HuH-7.5 (cell line): Measurements from ENCODE around the gene CTNNA3.

Experiments used
- DNase-seq: peaks from one replicate; pipeline ENCODE4 v3.0.0; 2011; ENCODE audit warnings: low spot score

CTNNA3 gene

DNA sequence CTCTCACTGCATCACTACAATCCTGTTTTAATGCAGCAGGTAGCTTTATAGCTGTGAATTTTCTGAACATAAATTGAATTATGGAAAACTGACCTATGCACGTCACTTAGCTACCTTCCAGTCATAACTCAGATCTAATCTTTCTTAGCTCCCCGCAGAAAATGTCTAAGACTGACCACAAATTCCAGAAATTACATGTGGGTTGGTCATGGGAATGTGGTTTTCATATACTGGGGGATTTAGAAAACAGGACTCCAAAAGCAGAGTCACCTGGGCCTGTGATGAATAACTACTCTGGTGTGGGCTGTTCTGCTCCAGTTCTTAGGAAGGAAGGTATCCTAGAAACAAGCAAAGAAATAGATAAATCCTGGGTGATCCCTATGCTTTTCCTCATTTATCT lies 948.5 kb downstream of the CTNNA3 start:
- no peak for DNase-seq

DNA sequence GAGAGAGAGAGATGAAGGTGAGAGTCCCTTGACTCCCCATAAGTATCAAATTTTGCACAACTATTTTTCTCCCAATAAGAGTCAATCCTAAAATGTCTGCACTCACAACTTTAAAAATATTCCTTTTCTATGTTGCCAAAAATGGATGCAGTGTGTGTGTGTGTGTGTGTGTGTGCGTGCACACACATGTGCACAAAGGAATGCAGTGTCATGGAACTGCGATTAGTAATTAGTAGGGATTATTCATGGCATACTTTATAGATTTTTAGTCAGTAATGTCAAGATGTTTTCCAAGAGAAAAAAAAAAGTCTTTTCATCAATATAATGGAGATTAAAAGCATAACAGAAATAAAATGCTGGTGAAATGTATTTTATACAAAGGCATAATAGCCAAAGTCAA lies 949.3 kb downstream of the CTNNA3 start:
- no peak for DNase-seq

DNA sequence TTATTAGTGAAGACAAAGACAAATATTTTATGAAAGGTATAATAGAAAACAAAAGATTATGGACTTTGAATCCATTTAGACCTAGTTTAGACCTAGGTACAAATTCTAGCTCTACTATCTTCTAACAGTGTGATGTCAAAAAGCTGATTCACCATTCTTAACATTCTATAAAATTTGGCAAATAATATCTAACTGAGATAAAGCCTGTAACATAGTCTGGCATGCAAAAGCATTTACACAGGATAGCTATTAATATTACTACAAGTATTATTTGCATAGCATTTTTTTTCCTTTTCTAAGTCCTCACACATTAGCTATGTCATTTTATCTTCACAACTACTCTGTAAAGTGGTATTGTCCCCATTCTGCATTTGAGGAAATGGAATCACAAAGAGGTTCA lies 949.7 kb downstream of the CTNNA3 start:
- no peak for DNase-seq

DNA sequence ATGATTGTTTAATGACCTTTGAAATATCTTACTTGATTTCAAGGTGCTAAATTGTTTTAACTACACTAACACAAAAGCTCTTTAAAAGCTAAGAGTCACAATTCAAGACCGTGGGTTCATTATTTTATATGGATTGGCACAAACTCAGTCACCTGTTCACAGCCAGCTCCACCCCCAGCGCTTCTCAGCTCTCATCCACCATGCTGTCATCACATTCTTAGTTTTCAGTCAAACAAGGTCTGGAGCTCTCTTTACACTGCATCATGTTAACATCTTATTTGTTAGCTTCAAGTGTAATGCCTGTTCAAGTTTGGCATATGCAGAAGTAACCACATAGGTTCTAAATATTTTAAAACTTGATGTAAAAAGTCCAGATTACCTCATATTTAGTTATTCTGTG lies 951.1 kb downstream of the CTNNA3 start:
- DNase-seq: no peak

- no peak for DNase-seq
Measured at GRCh38 chr10:66737241-66737640, 958.8 kb downstream of the CTNNA3 start.

- DNase-seq: no peak
Measured at GRCh38 chr10:66723608-66724400, 972.2 kb downstream of the CTNNA3 start.

- DNase-seq: no peak
Measured at GRCh38 chr10:66719483-66719882, 976.5 kb downstream of the CTNNA3 start.

DNA sequence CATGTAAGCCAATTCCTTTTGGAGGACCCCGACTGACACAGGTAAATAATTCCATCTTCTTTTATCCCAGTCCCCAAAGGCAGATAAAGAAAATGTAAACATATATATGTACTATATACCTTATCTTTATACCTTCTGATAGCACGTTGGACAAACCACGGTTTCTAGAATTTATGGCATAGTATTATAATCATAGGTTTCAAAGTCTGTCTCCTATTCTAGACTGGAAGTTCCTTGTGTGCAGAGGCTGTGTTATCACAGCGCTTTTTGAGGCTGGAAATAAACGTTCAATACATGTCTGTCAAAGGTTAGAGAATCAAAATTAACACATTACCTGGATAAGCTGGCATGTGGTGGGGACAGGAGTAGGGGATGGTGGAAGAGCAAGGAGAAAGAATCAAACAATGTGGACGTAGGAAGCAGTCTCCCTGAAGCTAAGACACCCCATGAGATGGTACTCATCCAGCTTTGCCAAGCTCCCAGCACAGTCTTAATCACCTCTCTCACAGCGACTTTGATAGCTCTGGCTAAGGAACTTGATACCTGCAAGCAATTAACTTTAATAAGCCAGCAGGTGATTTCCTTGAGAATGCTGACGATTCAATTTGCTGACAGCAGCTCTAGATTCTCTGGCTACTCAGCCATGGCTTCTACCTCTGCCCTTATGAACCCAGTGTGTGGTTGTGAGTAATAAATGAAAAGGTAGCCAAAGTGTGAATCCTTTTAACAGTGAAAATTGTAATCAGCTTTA lies 978.6 kb downstream of the CTNNA3 start:
- DNase-seq: no peak

- no peak for DNase-seq
Measured at GRCh38 chr10:66714741-66715140, 981.3 kb downstream of the CTNNA3 start.

- no peak for DNase-seq
Measured at GRCh38 chr10:66713387-66713786, 982.6 kb downstream of the CTNNA3 start.

- DNase-seq: no peak
Measured at GRCh38 chr10:66698069-66698468, 997.9 kb downstream of the CTNNA3 start.

GRCh38 chr10:66695046-66695445 lies 1000.9 kb downstream of the CTNNA3 start:
- no peak for DNase-seq

- DNase-seq: no peak
Measured at GRCh38 chr10:66684581-66684980, 1011.4 kb downstream of the CTNNA3 start.

GRCh38 chr10:66680886-66681285 lies 1015.1 kb downstream of the CTNNA3 start:
- no peak for DNase-seq

DNA sequence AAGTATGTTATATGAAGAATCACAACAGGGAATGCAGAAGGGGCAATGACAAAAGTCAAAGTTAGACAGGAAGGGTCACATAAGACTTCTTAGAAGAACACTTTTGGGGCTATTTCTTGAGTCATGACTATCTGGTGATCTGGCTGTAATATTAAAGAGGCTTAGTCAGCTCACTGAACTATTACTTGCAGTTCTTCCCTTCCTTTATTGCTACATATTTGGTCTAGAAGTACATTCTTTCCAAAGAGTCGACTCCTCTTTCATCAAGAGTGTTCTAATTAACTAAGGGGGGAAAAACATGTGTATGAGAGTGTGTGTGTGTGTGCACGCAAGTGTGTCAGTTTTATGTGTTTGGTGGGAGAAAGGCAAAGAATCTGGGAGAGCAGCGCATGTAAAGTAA lies 1017.5 kb downstream of the CTNNA3 start:
- no peak for DNase-seq

GRCh38 chr10:66673071-66673470 lies 1022.9 kb downstream of the CTNNA3 start:
- no peak for DNase-seq

- no peak for DNase-seq
Measured at GRCh38 chr10:66671562-66671961, 1024.4 kb downstream of the CTNNA3 start.

GRCh38 chr10:66671064-66671463 lies 1024.9 kb downstream of the CTNNA3 start:
- DNase-seq: no peak

DNA sequence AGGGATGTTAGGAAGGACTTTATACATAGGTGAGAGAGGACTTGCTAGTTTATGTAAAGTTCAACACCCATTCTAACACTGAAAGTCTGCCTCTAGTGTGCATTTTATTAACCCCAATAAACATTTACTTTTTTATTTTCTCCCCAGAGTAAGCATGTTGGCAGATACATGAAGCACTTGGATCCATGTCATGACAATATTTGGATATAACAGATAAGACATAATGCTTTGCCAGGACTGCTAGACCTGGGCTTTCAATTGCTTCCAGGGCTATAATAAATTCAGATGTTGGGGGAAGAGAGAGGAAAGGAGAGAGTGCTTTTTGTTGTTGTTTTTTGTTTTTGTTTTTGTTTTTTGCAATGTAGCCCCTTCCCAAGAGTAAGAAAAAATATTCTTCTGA lies 1039.5 kb downstream of the CTNNA3 start:
- no peak for DNase-seq

DNA sequence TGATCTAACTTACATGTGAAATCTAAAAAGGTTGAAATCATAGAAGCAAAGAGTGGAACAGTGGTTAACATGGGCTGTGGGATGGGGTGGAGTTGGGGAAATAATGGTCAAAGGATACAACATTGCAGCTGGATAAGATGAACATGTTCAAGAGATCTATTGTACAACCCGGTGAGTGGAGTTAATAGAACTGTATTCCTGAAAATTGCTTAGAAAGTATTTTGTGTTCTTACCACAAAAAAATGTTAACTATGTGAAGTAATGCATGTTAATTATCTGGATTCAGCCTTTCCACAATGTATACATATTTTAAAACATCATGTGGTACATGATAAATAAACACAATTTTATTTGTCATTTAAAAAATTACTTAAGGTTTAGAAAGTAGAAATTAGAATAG lies 1041.1 kb downstream of the CTNNA3 start:
- DNase-seq: no peak

DNA sequence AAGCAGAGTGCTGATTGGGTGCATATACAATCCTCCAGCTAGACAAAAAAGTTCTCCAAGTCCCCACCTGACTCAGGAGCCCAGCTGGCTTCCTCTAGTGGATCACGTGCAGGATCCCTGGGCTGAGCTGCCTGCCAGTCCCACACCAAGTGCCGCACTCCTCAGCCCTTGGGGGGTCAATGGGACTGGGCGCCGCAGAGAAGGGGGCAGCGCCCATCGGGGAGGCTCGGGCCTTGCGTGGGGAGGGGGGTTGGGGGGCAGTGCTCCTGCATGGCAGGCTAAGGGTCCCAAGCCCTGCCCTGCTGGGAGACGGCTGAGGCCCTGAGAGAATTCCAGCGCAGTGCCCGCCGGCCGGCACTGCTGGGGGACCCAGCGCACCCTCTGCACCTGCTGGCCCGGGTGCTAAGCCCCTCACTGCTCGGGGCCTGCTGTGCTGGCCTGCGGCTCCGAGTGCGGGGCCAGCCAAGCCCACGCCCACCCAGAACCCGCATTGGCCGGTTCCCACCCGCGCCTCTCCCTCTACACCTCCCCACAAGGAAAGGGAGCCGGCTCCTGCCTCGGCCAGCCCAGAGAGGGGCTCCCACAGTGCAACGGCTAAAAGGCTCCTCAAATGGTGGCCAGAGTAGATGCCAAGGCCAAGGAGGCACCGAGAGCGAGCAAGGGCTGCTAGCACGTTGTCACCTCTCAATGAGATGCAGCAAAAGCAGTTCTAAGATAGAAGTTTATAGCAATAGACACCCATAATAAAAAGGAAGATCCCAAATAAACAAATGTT lies 1044.5 kb downstream of the CTNNA3 start:
- DNase-seq: no peak

GRCh38 chr10:66649626-66650025 lies 1046.4 kb downstream of the CTNNA3 start:
- no peak for DNase-seq

DNA sequence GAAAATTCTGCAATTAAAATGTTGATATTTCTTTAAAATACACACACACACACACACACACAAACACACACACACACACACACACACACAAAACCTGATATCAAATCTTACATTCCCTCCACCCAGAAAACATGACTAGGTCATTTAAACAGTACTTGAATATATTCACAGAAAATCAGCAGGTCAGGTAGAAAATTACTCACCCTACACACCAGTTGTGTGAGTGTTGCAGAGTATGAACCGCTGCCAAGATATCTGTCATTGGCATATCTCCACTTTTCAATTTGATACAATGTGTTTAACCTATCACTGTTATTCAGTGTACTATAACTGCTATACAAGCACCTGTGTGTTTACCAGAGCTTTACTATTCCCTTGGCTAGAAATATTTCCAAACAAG lies 1053.8 kb downstream of the CTNNA3 start:
- no peak for DNase-seq
